ENCODE measurements around the gene HSCB. TPM values are rescaled to one million over a fixed set of nuclear protein-coding genes. Genes with fewer than 3 reads are reported as not detected.

HSCB gene
- total RNA-seq, 1 experiment from 2014 or later = 19.2 TPM

GRCh38 chr22:28772633-28773460 is 31.0 kb downstream of the HSCB start, which contains the start of gene CCDC117 (continued):
- no peak; the same call in 1 of the 2 replicates for TF ChIP-seq ARID4B (CRISPR knock-in tag; IDR thresholded peaks at IDR 0.05; ENCODE audit: borderline replicate concordance)
- TF ChIP-seq ZNF121 (CRISPR knock-in tag; IDR thresholded peaks at IDR 0.05) = no peak
- TF ChIP-seq IRF2 (CRISPR knock-in tag; IDR thresholded peaks at IDR 0.05; ENCODE audit: borderline replicate concordance, low read depth) = no peak
- peak; percentile 26; the same call in 1 of the 2 replicates for TF ChIP-seq MAX (CRISPR knock-in tag; IDR thresholded peaks at IDR 0.05)
- TF ChIP-seq JUN (CRISPR knock-in tag; IDR thresholded peaks at IDR 0.05) = no peak
- 0 out of 2 replicates have a peak, but pooled peaks have one; percentile 25 for TF ChIP-seq ZBTB43 (CRISPR knock-in tag; IDR thresholded peaks at IDR 0.05)
- no peak for TF ChIP-seq RORB (CRISPR knock-in tag; IDR thresholded peaks at IDR 0.05)
- no peak for TF ChIP-seq CREB1 (CRISPR knock-in tag; IDR thresholded peaks at IDR 0.05)
- TF ChIP-seq PRDM15 (CRISPR knock-in tag; IDR thresholded peaks at IDR 0.05) = no peak
- peak; percentile 93 for TF ChIP-seq FOXP4 (CRISPR knock-in tag; IDR thresholded peaks at IDR 0.05)
- TF ChIP-seq CBFB (CRISPR knock-in tag; IDR thresholded peaks at IDR 0.05; ENCODE audit: low read depth) = no peak
- no peak for TF ChIP-seq TP53 (CRISPR knock-in tag; IDR thresholded peaks at IDR 0.05)
- TF ChIP-seq CTCF (IDR thresholded peaks at IDR 0.05) = no peak
- no peak; the same call in 1 of the 2 replicates for TF ChIP-seq USF2 (CRISPR knock-in tag; IDR thresholded peaks at IDR 0.05)
- TF ChIP-seq AR (CRISPR knock-in tag; IDR thresholded peaks at IDR 0.05) = no peak
- peak; percentile 44; the same call in 1 of the 2 replicates for TF ChIP-seq SMAD3 (CRISPR knock-in tag; IDR thresholded peaks at IDR 0.05; ENCODE audit: borderline replicate concordance)
- TF ChIP-seq GABPB1 (CRISPR knock-in tag; IDR thresholded peaks at IDR 0.05) = peak; percentile 47; the same call in 1 of the 2 replicates
- no peak for TF ChIP-seq ZNF396 (CRISPR knock-in tag; IDR thresholded peaks at IDR 0.05; ENCODE audit: borderline replicate concordance)
- no peak for TF ChIP-seq CDX4 (CRISPR knock-in tag; IDR thresholded peaks at IDR 0.05; ENCODE audit: borderline replicate concordance)
